Astrocyte (in vitro differentiated cells and primary cell): ENCODE results near the gene SNX6. TPM values are rescaled to one million over a fixed set of nuclear protein-coding genes. Genes with fewer than 3 reads are reported as not detected.

Experiments
- DNase-seq: peaks from one replicate; pipeline ENCODE4 v3.0.0-alpha.2; 2010; ENCODE audit warnings: low read depth
- FAIRE-seq: peaks from 2 replicates; lab custom pipeline; 2011; peaks lifted over from hg19 to GRCh38; lab: Jason Lieb, UNC
- H2AFZ ChIP-seq: 2 replicates; pipeline ENCODE4 v1.6.0; 2012; ENCODE audit warnings: low read depth, low read length, inconsistent platforms
- H3K27ac ChIP-seq: 2 replicates; pipeline ENCODE4 v1.5.1; 2011; ENCODE audit warnings: low read depth, low read length, inconsistent platforms
- H3K27me3 ChIP-seq: 2 replicates; pipeline ENCODE4 v1.6.0; 2011; ENCODE audit warnings: low read length, inconsistent platforms; ENCODE audit not compliant: insufficient read depth
- H3K36me3 ChIP-seq: 2 replicates; pipeline ENCODE4 v1.5.1; 2011; ENCODE audit warnings: low read length, inconsistent platforms; ENCODE audit not compliant: insufficient read depth
- H3K4me1 ChIP-seq: 2 replicates; pipeline ENCODE4 v1.5.1; 2011; ENCODE audit warnings: low read length, inconsistent platforms; ENCODE audit not compliant: insufficient read depth
- H3K4me2 ChIP-seq: 2 replicates; pipeline ENCODE4 v1.6.0; 2012; ENCODE audit warnings: low read length, inconsistent platforms
- H3K4me3 ChIP-seq: 2 replicates; pipeline ENCODE4 v1.5.1; 2011; ENCODE audit warnings: low read depth, mild to moderate bottlenecking, low read length, inconsistent platforms; ENCODE audit not compliant: insufficient read depth
- H3K79me2 ChIP-seq: 2 replicates; pipeline ENCODE4 v1.6.0; 2012; ENCODE audit warnings: mild to moderate bottlenecking, low read length, inconsistent platforms; ENCODE audit not compliant: insufficient read depth
- H3K9ac ChIP-seq: 2 replicates; pipeline ENCODE4 v1.6.0; 2012; ENCODE audit warnings: mild to moderate bottlenecking, low read length, inconsistent platforms
- H3K9me3 ChIP-seq: 2 replicates; pipeline ENCODE4 v1.5.1; 2012; ENCODE audit warnings: low read depth, mild to moderate bottlenecking, low read length, inconsistent platforms; ENCODE audit not compliant: insufficient read depth
- H4K20me1 ChIP-seq: 2 replicates; pipeline ENCODE4 v1.6.0; 2012; ENCODE audit warnings: low read length, inconsistent platforms; ENCODE audit not compliant: insufficient read depth
- H3K27ac Mint-ChIP-seq: one replicate; pipeline ENCODE4 v1.8.0; 2021; ENCODE audit warnings: mild to moderate bottlenecking, mixed read lengths; ENCODE audit not compliant: unreplicated experiment
- H3K27me3 Mint-ChIP-seq: one replicate; pipeline ENCODE4 v1.8.0; 2021; ENCODE audit warnings: low read depth, mixed read lengths; ENCODE audit not compliant: unreplicated experiment
- H3K36me3 Mint-ChIP-seq: one replicate; pipeline ENCODE4 v1.8.0; 2021; ENCODE audit warnings: low read depth, mixed read lengths; ENCODE audit not compliant: unreplicated experiment
- H3K4me1 Mint-ChIP-seq: one replicate; pipeline ENCODE4 v1.8.0; 2021; ENCODE audit warnings: low read depth, mixed read lengths; ENCODE audit not compliant: unreplicated experiment
- H3K4me3 Mint-ChIP-seq: one replicate; pipeline ENCODE4 v1.8.0; 2021; ENCODE audit warnings: mild to moderate bottlenecking, moderate library complexity, mixed read lengths; ENCODE audit not compliant: unreplicated experiment
- H3K9me3 Mint-ChIP-seq: one replicate; pipeline ENCODE4 v1.8.0; 2021; ENCODE audit warnings: mild to moderate bottlenecking, mixed read lengths; ENCODE audit not compliant: unreplicated experiment
- CTCF ChIP-seq: IDR thresholded peaks from 2 replicates; pipeline ENCODE4 v1.5.1; 2011; ENCODE audit warnings: low read depth, mild to moderate bottlenecking, inconsistent platforms, low read length, moderate library complexity; ENCODE audit not compliant: insufficient read depth
- EZH2 ChIP-seq: IDR thresholded peaks from 2 replicates; pipeline ENCODE4 v1.6.1; 2012; ENCODE audit warnings: mild to moderate bottlenecking, low read length, inconsistent platforms; ENCODE audit not compliant: insufficient read depth
- total RNA-seq: library from RNA; stranded (reverse); gene quantifications from 2 replicates; pipeline ENCODE4 v1.2.1, GENCODE V29; 2021

The SNX6 gene
- total RNA-seq, 1 donor from 2014 or later, result 111 TPM

DNA sequence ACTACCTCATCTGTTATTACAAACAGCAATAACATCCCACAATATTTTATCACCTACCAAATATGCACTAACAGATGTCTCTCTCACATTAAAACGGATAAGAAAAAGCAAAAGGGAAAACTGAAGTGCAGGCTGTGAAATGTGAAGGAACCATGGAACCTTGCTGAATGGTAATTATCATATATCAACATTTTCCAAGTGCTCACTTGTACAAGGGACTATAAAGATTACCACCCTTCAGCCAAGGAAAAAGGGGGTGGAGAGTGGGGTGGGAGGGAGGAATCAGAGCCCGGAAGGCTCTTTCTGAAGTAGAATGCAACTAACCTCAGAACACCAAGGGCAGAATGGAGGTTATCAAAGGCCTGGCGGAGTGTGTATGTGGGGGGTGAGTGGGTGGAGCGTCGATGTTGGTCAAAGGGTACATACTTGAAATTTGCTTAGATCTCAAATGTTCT, 1.2 kb downstream of the SNX6 start:
- H4K20me1 ChIP-seq, result peaks cover 33% of the 10 kb centered on the region
- H3K4me3 ChIP-seq, result peak overlapping the region; percentile 94
- no peak overlapping the region for H3K27ac Mint-ChIP-seq
- peaks cover 9% of the 10 kb centered on the region for H3K4me1 Mint-ChIP-seq
- H3K36me3 Mint-ChIP-seq, result peaks cover 7% of the 10 kb centered on the region
- no peaks in the 10 kb centered on the region for H3K27me3 ChIP-seq
- H3K27me3 Mint-ChIP-seq, result no peaks in the 10 kb centered on the region
- peaks cover 12% of the 10 kb centered on the region for H3K4me1 ChIP-seq
- peak overlapping the region; percentile 98 for H3K4me2 ChIP-seq
- peak overlapping the region; percentile 95 for H3K27ac ChIP-seq
- peaks cover 3% of the 10 kb centered on the region for H3K36me3 ChIP-seq
- peaks cover 55% of the 10 kb centered on the region for H3K79me2 ChIP-seq
- peak overlapping the region; percentile 99 for H3K9ac ChIP-seq
- DNase-seq, result no peak
- H3K4me3 Mint-ChIP-seq, result peak overlapping the region; percentile 97
- H3K9me3 Mint-ChIP-seq, result peaks cover 4% of the 10 kb centered on the region
- no peaks in the 10 kb centered on the region for H3K9me3 ChIP-seq
- no peak overlapping the region for H2AFZ ChIP-seq
- no peak for FAIRE-seq
- TF ChIP-seq EZH2 (no peak), CTCF (no peak)

DNA sequence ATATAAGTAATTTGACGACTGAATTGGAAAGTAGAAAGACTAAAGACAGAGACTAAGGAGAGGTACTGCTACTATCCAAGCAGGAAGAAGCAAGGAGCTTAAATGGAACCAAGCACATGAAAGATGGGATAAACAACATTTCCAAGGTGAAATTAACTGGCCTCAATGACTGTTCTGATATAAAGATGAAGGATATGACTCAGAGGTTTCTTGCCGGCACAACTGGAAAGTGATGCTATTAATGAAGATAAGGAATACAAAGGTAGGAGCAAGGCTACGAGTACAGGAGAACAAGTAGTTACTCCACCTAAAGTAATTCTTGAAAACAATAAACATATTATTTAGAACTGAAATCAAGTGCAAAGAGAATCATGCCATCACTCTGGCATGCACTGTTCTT, 6.4 kb downstream of the SNX6 start:
- Mint-ChIP-seq H3K4me1 (peaks cover 21% of the 10 kb centered on the region), H3K9me3 (no peaks in the 10 kb centered on the region), H3K27ac (no peak overlapping the region), H3K36me3 (peaks cover 21% of the 10 kb centered on the region), H3K4me3 (no peak overlapping the region), H3K27me3 (no peaks in the 10 kb centered on the region)
- Histone ChIP-seq H2AFZ (no peak overlapping the region), H3K27ac (no peak overlapping the region), H3K79me2 (peaks cover 90% of the 10 kb centered on the region), H3K36me3 (peaks cover 20% of the 10 kb centered on the region), H3K27me3 (no peaks in the 10 kb centered on the region), H3K4me3 (no peak overlapping the region), H4K20me1 (peaks cover 57% of the 10 kb centered on the region), H3K9me3 (no peaks in the 10 kb centered on the region), H3K9ac (no peak overlapping the region), H3K4me2 (peak overlapping the region; percentile 8), H3K4me1 (peaks cover 10% of the 10 kb centered on the region)
- FAIRE-seq (no peak), DNase-seq (no peak)
- no peak for TF ChIP-seq CTCF
- TF ChIP-seq EZH2, result no peak

GRCh38 chr14:34620839-34621238, 9.1 kb downstream of the SNX6 start:
- DNase-seq (no peak), FAIRE-seq (no peak)
- Mint-ChIP-seq H3K9me3 (no peaks in the 10 kb centered on the region), H3K4me3 (no peak overlapping the region), H3K27ac (no peak overlapping the region), H3K4me1 (peaks cover 18% of the 10 kb centered on the region), H3K36me3 (peaks cover 19% of the 10 kb centered on the region), H3K27me3 (no peaks in the 10 kb centered on the region)
- no peaks in the 10 kb centered on the region for H3K9me3 ChIP-seq
- H3K4me3 ChIP-seq, result no peak overlapping the region
- peaks cover 63% of the 10 kb centered on the region for H4K20me1 ChIP-seq
- no peak overlapping the region for H3K9ac ChIP-seq
- H3K4me2 ChIP-seq, result no peak overlapping the region
- H3K36me3 ChIP-seq, result peaks cover 25% of the 10 kb centered on the region
- H2AFZ ChIP-seq, result no peak overlapping the region
- no peaks in the 10 kb centered on the region for H3K27me3 ChIP-seq
- peaks cover 77% of the 10 kb centered on the region for H3K79me2 ChIP-seq
- no peak overlapping the region for H3K27ac ChIP-seq
- peaks cover 9% of the 10 kb centered on the region for H3K4me1 ChIP-seq
- TF ChIP-seq EZH2, result no peak
- no peak for TF ChIP-seq CTCF
